Suprapubic skin (tissue), 4 donors: ENCODE data around the gene FLII. TPM values are rescaled to one million over a fixed set of nuclear protein-coding genes. Genes with fewer than 3 reads are reported as not detected.

Experiments used
- DNase-seq, 2 donors: peaks; one replicate each; pipeline ENCODE4 v3.0.0-alpha.2; 2019; ENCODE audit warnings: low spot score in 2 of 2
- H3K27ac ChIP-seq: fragments of 200-600 bp; sonication (generic); one replicate; pipeline ENCODE4 v1.5.1; 2019
- H3K27me3 ChIP-seq: fragments of 200-600 bp; sonication (generic); one replicate; pipeline ENCODE4 v1.5.1; 2019
- H3K36me3 ChIP-seq: fragments of 200-600 bp; sonication (generic); one replicate; pipeline ENCODE4 v1.5.1; 2019
- H3K4me1 ChIP-seq: fragments of 200-600 bp; sonication (generic); one replicate; pipeline ENCODE4 v1.5.1; 2019
- H3K4me3 ChIP-seq: fragments of 200-600 bp; sonication (generic); one replicate; pipeline ENCODE4 v1.5.1; 2019; ENCODE audit warnings: mild to moderate bottlenecking
- H3K9me3 ChIP-seq: fragments of 200-600 bp; sonication (generic); one replicate; pipeline ENCODE4 v1.5.1; 2019
- EP300 ChIP-seq: sonication (generic); formaldehyde crosslinking; IDR thresholded peaks from one replicate; pipeline ENCODE4 v1.6.1; 2017; ENCODE audit warnings: antibody characterized with exemption
- POLR2A ChIP-seq, 2 donors: fragments of 450-650 bp; IDR thresholded peaks; one replicate each; pipeline ENCODE4 v1.6.1; 2017; ENCODE audit warnings: antibody characterized with exemption in 2 of 2, mild to moderate bottlenecking in 2 of 2, moderate library complexity in 2 of 2
- POLR2AphosphoS5 ChIP-seq, 3 donors: sonication (generic); formaldehyde crosslinking; IDR thresholded peaks; one replicate each; pipeline ENCODE4 v1.6.1; 2017; ENCODE audit warnings: antibody characterized with exemption in 3 of 3
- WGBS: methylation state at CpG from one replicate; pipeline ENCODE4 v1.1.5; 2018; 5-methylcytosine and 5-hydroxymethylcytosine counted together
- total RNA-seq, 4 donors: library from RNA; depleted of rRNA; stranded (reverse); fragments of >200 nt; gene quantifications; one replicate each; pipeline ENCODE4 v1.1.0, GENCODE V29; 2016
- TF ChIP-seq, protein P1 (sequence below), 2 donors: fragments of 200-600 bp in 1 of 2; fragments of 450-650 bp in 1 of 2; sonication (generic) in 1 of 2; IDR thresholded peaks; one replicate each; pipeline ENCODE4 v1.5.1; 2016 to 2019; ENCODE audit warnings: antibody characterized with exemption in 2 of 2, mild to moderate bottlenecking in 1 of 2, moderate library complexity in 1 of 2

FLII gene
- total RNA-seq, 4 donors from 2014 or later: 254 to 350 (median 291) TPM

DNA sequence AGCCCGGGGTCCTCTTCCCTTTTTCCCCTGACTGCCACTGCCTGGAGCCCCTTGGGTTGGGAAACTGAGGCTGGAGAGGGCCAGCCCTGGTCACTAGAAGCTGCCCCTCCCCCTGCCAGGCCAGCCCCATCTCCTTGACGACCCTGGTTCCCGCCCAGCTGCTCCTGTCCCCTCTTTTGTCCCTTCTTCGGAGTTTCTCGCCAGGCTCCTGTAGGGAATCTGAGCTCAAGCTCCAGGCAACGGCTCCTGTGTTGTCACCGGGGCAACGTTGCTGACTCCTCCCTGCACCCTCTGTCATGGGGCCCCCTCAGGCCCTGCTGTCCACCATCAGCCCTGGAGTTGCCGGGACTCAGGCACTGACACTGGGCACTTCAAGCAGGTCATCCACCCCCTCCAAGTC lies 27.4 kb downstream of the FLII start:
- Histone ChIP-seq H3K36me3 (peaks cover 32% of the 10 kb centered on the region), H3K4me1 (peaks cover 23% of the 10 kb centered on the region), H3K9me3 (no peaks in the 10 kb centered on the region), H3K27me3 (no peaks in the 10 kb centered on the region), H3K4me3 (no peak overlapping the region), H3K27ac (no peak overlapping the region)
- TF ChIP-seq POLR2AphosphoS5 (IDR thresholded peaks at IDR 0.05) (no peak), POLR2A (IDR thresholded peaks at IDR 0.05) (no peak), EP300 (no peak)
- TF ChIP-seq, protein P1, sequence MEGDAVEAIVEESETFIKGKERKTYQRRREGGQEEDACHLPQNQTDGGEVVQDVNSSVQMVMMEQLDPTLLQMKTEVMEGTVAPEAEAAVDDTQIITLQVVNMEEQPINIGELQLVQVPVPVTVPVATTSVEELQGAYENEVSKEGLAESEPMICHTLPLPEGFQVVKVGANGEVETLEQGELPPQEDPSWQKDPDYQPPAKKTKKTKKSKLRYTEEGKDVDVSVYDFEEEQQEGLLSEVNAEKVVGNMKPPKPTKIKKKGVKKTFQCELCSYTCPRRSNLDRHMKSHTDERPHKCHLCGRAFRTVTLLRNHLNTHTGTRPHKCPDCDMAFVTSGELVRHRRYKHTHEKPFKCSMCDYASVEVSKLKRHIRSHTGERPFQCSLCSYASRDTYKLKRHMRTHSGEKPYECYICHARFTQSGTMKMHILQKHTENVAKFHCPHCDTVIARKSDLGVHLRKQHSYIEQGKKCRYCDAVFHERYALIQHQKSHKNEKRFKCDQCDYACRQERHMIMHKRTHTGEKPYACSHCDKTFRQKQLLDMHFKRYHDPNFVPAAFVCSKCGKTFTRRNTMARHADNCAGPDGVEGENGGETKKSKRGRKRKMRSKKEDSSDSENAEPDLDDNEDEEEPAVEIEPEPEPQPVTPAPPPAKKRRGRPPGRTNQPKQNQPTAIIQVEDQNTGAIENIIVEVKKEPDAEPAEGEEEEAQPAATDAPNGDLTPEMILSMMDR (IDR thresholded peaks at IDR 0.05): no peak
- no peak for DNase-seq
- 60% methylated on average over 7 of the region's 9 CpGs for WGBS

DNA sequence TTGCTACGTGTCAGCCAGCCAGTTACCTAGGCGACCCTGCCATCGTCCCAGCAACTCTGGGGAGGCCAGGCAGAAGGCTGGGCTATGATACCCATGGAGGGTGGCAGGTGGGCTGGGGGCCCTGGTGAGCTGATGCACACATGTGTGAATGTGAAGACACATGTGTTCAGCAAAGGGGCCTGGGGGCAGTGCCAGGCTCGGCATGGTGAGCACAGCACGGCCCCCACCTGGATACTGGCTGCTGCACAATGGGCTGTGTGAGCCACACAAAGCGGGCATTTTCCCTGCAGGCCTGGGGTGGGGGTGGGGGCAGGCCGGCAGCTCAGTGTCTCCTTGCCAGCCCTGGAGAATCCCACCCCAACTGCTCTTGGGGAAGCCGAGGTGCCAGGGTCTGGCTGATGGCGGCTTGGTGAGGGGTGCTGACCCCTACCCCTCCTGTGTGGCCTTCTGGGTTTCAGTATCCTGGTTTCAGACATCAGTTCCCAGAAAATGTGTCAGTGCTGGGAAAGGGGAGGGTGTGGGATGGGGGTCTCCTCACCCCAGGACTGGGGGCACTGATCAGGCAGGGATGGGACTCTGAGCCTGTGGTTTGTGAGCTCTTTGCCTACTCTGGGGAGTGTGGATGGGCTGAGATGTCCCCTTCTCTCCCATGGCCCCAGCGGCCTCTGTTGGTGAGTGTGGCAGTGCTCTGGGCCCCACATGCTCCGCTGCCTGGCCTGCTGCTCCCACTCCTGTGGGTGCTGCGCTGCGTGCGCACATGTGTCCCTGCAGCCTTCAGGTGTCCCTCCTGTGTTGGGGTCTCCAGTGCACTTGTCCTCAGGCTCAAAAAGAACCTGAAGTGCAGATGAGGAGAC lies 28.0 kb downstream of the FLII start:
- H3K36me3 ChIP-seq: peaks cover 30% of the 10 kb centered on the region
- H3K27me3 ChIP-seq: no peaks in the 10 kb centered on the region
- H3K27ac ChIP-seq: no peak overlapping the region
- no peak for DNase-seq
- H3K9me3 ChIP-seq: no peaks in the 10 kb centered on the region
- TF ChIP-seq POLR2AphosphoS5 (IDR thresholded peaks at IDR 0.05) (no peak), POLR2A (IDR thresholded peaks at IDR 0.05) (no peak), EP300 (no peak)
- TF ChIP-seq, protein P1 (IDR thresholded peaks at IDR 0.05): no peak
- WGBS: 78% methylated on average over 5 of the region's 14 CpGs
- no peak overlapping the region for H3K4me3 ChIP-seq
- H3K4me1 ChIP-seq: peaks cover 20% of the 10 kb centered on the region

DNA sequence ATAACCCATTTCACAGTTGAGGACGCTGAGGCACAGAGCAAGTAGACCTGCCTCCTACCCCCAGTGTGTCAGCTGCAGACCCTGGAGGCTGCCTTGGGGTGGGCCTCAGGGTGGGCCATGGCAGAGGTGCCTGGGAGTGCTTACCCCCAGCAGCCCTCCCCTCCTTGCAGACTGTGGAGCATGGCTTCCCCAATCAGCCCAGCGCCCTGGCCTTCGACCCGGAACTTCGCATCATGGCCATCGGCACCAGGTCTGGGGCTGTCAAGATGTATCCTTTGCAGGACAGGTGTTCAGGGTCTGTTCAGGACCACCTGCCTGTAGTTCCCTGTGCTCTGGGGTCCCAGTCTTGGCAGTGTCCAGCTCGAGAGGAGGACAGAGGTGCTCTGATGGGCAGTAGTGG lies 28.8 kb downstream of the FLII start:
- WGBS: 96% methylated on average over 7 of the region's 7 CpGs
- TF ChIP-seq EP300 (no peak), POLR2A (IDR thresholded peaks at IDR 0.05) (no peak)
- TF ChIP-seq, protein P1 (IDR thresholded peaks at IDR 0.05): no peak

GRCh38 chr17:18229254-18229653 lies 29.3 kb downstream of the FLII start:
- 81% methylated on average over 4 of the region's 4 CpGs for WGBS
- no peaks in the 10 kb centered on the region for H3K27me3 ChIP-seq
- H3K27ac ChIP-seq: no peak overlapping the region
- no peaks in the 10 kb centered on the region for H3K9me3 ChIP-seq
- peaks cover 18% of the 10 kb centered on the region for H3K36me3 ChIP-seq
- no peak for DNase-seq
- no peak for TF ChIP-seq POLR2AphosphoS5 (IDR thresholded peaks at IDR 0.05)
- no peak for TF ChIP-seq POLR2A (IDR thresholded peaks at IDR 0.05)
- TF ChIP-seq, protein P1 (IDR thresholded peaks at IDR 0.05): no peak
- TF ChIP-seq EP300: no peak
- peaks cover 21% of the 10 kb centered on the region for H3K4me1 ChIP-seq
- no peak overlapping the region for H3K4me3 ChIP-seq

More for the DNA sequence above, 28.8 kb downstream of the FLII start:
- no peak overlapping the region for H3K27ac ChIP-seq
- peaks cover 23% of the 10 kb centered on the region for H3K36me3 ChIP-seq
- H3K4me1 ChIP-seq: peaks cover 17% of the 10 kb centered on the region
- H3K4me3 ChIP-seq: no peak overlapping the region
- H3K9me3 ChIP-seq: no peaks in the 10 kb centered on the region
- DNase-seq: no peak
- H3K27me3 ChIP-seq: no peaks in the 10 kb centered on the region

DNA sequence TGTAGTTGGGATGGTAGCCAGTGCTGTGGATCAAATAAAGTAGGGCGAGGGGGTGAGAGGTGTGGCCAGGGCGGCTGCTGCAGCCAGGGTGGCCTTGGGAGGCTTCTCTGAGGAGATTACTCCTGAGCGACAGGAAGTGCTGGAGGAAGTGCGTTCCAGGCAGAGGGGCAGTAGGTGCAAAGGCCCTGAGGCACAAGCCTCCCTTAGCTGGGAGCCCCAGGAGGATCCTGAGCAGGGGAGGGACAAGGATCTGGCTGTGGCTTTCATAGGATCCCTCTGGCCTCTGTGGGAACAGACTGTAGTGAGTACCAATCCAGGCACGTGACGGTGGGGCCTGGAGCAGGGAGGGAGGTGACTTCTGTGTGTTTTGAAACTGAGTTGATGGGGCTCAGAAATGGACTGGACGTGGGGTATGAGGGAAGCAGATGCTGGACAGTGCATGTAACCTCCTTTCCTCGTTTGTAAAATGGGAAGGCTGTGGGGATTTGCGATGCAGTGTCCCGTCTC lies 30.3 kb downstream of the FLII start:
- no peaks in the 10 kb centered on the region for H3K9me3 ChIP-seq
- TF ChIP-seq EP300: no peak
- TF ChIP-seq POLR2AphosphoS5 (IDR thresholded peaks at IDR 0.05): no peak
- TF ChIP-seq POLR2A (IDR thresholded peaks at IDR 0.05): no peak
- TF ChIP-seq, protein P1 (IDR thresholded peaks at IDR 0.05): no peak
- no peak overlapping the region for H3K27ac ChIP-seq
- peaks cover 10% of the 10 kb centered on the region for H3K36me3 ChIP-seq
- 86% methylated on average over 10 of the region's 10 CpGs for WGBS
- no peaks in the 10 kb centered on the region for H3K27me3 ChIP-seq
- H3K4me3 ChIP-seq: no peak overlapping the region
- DNase-seq: no peak
- peaks cover 21% of the 10 kb centered on the region for H3K4me1 ChIP-seq
